MCF 10A (cell line): ENCODE data around the gene DNAJC2. TPM values are rescaled to one million over a fixed set of nuclear protein-coding genes. Genes with fewer than 3 reads are reported as not detected.
"Not testable (repeated sequence)": the region's sequence is repeated elsewhere in the genome, so short reads cannot be mapped to it uniquely, and the experiment has no call there.

Experiments used
- BruUV-seq: library from RNA; stranded (reverse); fragments of 400-500 nt; replicated peaks from 2 replicates; lab custom pipeline; 2021; lab: Mats Ljungman, UMichigan
- CTCF ChIA-PET: fragments of 300-600 bp; sonication (Branson Sonifier 250); formaldehyde crosslinking; extraction: SDS; loops from one replicate; lab custom pipeline; 2021; ENCODE audit warnings: antibody characterized with exemption, inconsistent platforms; lab: Yijun Ruan, JAX
- POLR2A ChIA-PET: fragments of 300-600, 350-650 bp; sonication (Branson Sonifier 250); formaldehyde crosslinking; extraction: SDS; loops from one replicate; lab custom pipeline; 2020; ENCODE audit warnings: antibody characterized with exemption, inconsistent platforms; lab: Yijun Ruan, JAX
- DNase-seq: peaks from one replicate; pipeline ENCODE4 v3.0.0-alpha.2; 2018; ENCODE audit not compliant: unreplicated experiment
- H3K27ac Mint-ChIP-seq: one replicate; pipeline ENCODE4 v1.8.0; 2022; ENCODE audit warnings: mild to moderate bottlenecking, low read depth, mixed read lengths; ENCODE audit not compliant: unreplicated experiment
- H3K27me3 Mint-ChIP-seq: one replicate; pipeline ENCODE4 v1.8.0; 2022; ENCODE audit warnings: mixed read lengths; ENCODE audit not compliant: insufficient read depth, unreplicated experiment
- H3K36me3 Mint-ChIP-seq: one replicate; pipeline ENCODE4 v1.8.0; 2022; ENCODE audit warnings: mild to moderate bottlenecking, moderate library complexity, mixed read lengths; ENCODE audit not compliant: insufficient read depth, unreplicated experiment
- H3K4me1 Mint-ChIP-seq: one replicate; pipeline ENCODE4 v1.8.0; 2022; ENCODE audit warnings: mixed read lengths; ENCODE audit not compliant: insufficient read depth, unreplicated experiment
- H3K4me3 Mint-ChIP-seq: one replicate; pipeline ENCODE4 v1.8.0; 2022; ENCODE audit warnings: mild to moderate bottlenecking, moderate library complexity, mixed read lengths; ENCODE audit not compliant: unreplicated experiment
- H3K9me3 Mint-ChIP-seq: one replicate; pipeline ENCODE4 v1.8.0; 2022; ENCODE audit warnings: mixed read lengths; ENCODE audit not compliant: unreplicated experiment
- intact Hi-C: fragments of 100-400 bp; cut with micrococcal nuclease; formaldehyde crosslinking; loops from 2 replicates; pipeline ENCODE4 v1.14.1; 2022
- total RNA-seq: library from RNA; stranded (reverse); gene quantifications from 2 replicates; pipeline ENCODE4 v1.2.3, GENCODE V29; 2022

The DNAJC2 gene
- total RNA-seq, 1 experiment from 2014 or later: 58.2 TPM

DNA sequence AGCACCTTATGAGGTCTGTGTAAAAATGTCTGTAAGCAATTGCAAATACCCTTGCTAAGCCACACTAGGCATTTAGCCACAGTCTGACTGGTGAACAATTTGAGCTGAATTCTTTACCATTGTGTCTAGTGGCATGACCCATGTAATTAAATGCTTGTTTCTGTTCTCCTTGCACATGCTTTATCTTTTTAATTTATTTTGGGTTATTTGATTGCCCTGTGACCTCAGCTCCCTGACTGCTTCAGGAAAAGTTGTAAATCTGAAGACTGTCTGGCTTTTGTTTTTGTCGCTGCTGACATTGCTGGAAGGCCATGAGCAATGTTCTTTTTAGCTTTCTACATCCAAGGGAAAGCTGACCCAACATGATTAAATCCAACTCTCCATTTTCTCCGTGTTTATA lies 78.3 kb downstream of the DNAJC2 start:
- peaks cover 52% of the 10 kb centered on the region for H3K27me3 Mint-ChIP-seq
- H3K27ac Mint-ChIP-seq, DNase-seq, POLR2A ChIA-PET, H3K4me1 Mint-ChIP-seq, intact Hi-C loops, H3K9me3 Mint-ChIP-seq, H3K36me3 Mint-ChIP-seq, H3K4me3 Mint-ChIP-seq, BruUV-seq: not testable (repeated sequence)
- CTCF ChIA-PET: interaction anchor here (0.6 kb wide), 1 partner anchor 204 kb away, joined by 3 read pairs; no protein-coding TSS in a partner anchor

DNA sequence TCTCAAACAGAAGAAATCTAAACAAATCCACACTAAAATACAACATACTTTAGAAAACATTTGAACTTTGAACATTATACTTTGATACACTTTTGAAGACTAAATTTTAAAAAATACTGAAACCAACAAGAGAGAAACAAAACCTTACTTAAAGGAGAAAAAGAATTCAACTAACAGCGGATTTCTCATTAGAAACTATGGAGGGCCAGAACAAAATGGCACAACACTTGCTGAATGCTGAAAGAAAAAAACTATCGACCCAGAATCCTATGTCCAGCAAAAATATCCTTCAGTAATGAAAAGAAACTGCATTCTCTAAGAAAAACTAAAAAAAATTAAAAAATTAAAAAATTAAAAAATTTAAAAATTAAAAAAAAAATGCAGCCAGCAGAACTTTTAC lies 80.5 kb downstream of the DNAJC2 start:
- H3K4me1 Mint-ChIP-seq, H3K4me3 Mint-ChIP-seq, BruUV-seq, H3K36me3 Mint-ChIP-seq, H3K9me3 Mint-ChIP-seq, intact Hi-C loops, CTCF ChIA-PET, H3K27ac Mint-ChIP-seq, POLR2A ChIA-PET, DNase-seq: not testable (repeated sequence)
- peaks cover 59% of the 10 kb centered on the region for H3K27me3 Mint-ChIP-seq

Other genes with a start within 250 kb of the DNAJC2 start
- 5.8 and 6.1 TPM in 2 replicates for gene NAPEPLD, start 195.7 kb downstream of the DNAJC2 start, total RNA-seq
- gene PMPCB, start 47.3 kb downstream of the DNAJC2 start, total RNA-seq: 64.9 and 73.9 TPM in 2 replicates
- 98.3 and 98.8 TPM in 2 replicates for gene PSMC2, start 2.9 kb upstream of the DNAJC2 start, total RNA-seq
- not detected in 2 replicates for gene SLC26A5, start 101.4 kb upstream of the DNAJC2 start, total RNA-seq